BE2C (cell line): ENCODE results near the gene SEC14L5.
A peak's percentile ranks its signal among the peaks of the same experiment; 100 is the strongest.

Experiments used
- DNase-seq: peaks from one replicate; pipeline ENCODE4 v3.0.0-alpha.2; 2020
- H3K27me3 ChIP-seq: fragments of 250-450 bp; sonication (Bioruptor Pico); 2 replicates; pipeline ENCODE4 v1.5.1; 2020; ENCODE audit warnings: mild to moderate bottlenecking
- H3K36me3 ChIP-seq: fragments of 250-450 bp; sonication (Bioruptor Pico); 2 replicates; pipeline ENCODE4 v1.5.1; 2020; ENCODE audit warnings: mild to moderate bottlenecking
- H3K4me1 ChIP-seq: fragments of 250-450 bp; sonication (Bioruptor Pico); 2 replicates; pipeline ENCODE4 v1.5.1; 2020
- H3K4me3 ChIP-seq: 2 replicates; pipeline ENCODE4 v1.5.1; 2011; ENCODE audit warnings: low read depth, low read length
- H3K9me3 ChIP-seq: fragments of 250-450 bp; sonication (Bioruptor Pico); 2 replicates; pipeline ENCODE4 v1.5.1; 2020
- TF ChIP-seq, protein P1 (sequence below): IDR thresholded peaks from 2 replicates; pipeline ENCODE4 v1.5.1; 2012; ENCODE audit warnings: mild to moderate bottlenecking, low read depth, low read length

SEC14L5 gene

DNA sequence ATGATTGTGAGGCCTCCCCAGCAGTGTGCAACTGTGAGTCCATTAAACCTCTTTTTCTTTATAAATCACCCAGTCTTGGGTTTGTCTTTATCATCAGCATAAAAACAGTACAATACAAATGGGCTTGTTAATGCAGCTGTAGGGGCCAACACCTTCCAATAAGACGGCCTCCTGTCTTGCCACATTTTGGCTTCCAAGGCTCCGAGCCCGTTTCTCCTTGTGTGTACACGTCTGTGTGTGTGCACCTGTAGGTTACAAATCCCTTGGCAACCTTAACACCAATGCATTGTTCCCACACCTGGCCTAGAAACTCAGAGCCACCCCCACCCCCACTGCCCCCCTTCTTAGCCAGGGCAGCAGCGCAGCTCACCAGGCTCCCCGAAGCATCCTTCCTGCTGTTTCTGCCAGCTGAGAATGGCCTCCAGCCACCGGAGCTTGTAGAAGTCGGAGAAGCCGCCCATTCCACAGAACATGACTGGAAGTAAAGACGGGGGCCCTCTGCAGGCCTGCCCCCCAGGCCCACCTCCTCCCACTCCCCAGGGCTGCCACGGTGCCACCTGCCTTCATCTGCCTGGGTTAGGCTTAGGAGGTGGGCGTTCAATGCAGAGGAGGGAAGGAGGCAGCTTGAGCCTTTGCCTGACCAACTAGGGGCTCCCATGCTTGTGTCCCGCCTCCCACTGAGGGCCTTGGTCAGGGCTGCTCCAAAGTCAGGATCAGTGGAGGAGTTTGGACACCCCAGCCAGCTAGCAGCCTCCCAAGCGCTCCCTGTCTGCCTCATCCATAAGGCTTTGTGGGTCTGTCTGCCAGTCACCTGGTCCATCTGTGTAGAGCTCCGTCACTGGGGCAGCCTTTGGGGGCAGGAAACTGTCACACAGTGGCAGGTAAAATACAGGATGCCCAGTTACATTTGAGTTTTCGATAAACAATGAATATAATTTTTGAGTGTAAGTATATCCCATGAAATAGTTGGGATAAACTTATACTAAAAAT lies 97.0 kb downstream of the SEC14L5 start:
- Histone ChIP-seq H3K36me3 (no peaks in the 10 kb centered on the region), H3K4me3 (no peak overlapping the region), H3K27me3 (peaks cover 18% of the 10 kb centered on the region), H3K9me3 (no peaks in the 10 kb centered on the region), H3K4me1 (no peaks in the 10 kb centered on the region)
- DNase-seq, result no peak
- TF ChIP-seq, protein P1, sequence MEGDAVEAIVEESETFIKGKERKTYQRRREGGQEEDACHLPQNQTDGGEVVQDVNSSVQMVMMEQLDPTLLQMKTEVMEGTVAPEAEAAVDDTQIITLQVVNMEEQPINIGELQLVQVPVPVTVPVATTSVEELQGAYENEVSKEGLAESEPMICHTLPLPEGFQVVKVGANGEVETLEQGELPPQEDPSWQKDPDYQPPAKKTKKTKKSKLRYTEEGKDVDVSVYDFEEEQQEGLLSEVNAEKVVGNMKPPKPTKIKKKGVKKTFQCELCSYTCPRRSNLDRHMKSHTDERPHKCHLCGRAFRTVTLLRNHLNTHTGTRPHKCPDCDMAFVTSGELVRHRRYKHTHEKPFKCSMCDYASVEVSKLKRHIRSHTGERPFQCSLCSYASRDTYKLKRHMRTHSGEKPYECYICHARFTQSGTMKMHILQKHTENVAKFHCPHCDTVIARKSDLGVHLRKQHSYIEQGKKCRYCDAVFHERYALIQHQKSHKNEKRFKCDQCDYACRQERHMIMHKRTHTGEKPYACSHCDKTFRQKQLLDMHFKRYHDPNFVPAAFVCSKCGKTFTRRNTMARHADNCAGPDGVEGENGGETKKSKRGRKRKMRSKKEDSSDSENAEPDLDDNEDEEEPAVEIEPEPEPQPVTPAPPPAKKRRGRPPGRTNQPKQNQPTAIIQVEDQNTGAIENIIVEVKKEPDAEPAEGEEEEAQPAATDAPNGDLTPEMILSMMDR, result no peak

DNA sequence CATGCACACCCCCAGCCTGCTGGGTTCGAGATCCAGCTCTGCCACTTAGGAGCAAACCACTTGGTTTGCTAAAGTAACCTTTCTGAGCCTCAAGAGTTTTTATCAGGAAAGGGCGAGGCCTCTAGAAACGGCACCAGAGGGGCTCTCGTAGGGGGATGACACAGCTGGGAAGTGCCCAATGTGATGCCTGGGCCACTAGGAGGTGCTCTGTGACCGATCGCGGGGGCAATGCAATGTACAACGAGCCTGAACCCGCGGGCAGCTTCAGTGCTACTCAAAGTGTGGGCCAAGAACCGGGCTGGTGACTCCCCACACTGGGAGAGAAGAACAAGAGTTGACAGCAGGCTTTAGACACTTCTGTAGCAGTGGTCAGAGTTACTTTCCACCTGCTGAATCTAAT lies 98.2 kb downstream of the SEC14L5 start:
- Histone ChIP-seq H3K9me3 (no peaks in the 10 kb centered on the region), H3K36me3 (no peaks in the 10 kb centered on the region), H3K27me3 (peaks cover 10% of the 10 kb centered on the region), H3K4me1 (no peaks in the 10 kb centered on the region), H3K4me3 (no peak overlapping the region)
- TF ChIP-seq, protein P1, result peak; percentile 71
- peak; percentile 66 for DNase-seq

DNA sequence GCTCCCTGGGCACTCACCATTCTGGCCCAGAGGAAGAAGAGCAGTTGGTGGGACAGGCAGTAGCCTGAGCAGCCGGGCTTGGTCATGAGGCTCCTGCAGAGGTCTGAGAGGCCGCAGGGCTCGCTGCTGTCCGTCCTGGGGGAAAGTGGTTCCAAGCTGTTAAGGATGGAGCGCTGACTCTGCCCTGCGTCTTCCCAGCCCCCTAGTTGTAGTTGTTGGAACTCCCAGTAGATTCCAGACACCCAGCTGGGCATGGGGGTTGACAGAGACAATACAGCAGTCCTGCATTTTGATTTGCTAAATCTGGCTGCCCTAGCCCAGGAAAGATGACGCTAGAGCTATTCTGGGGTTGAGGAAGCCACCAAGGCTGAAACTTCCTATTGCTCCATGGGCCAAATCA lies 100.3 kb downstream of the SEC14L5 start:
- TF ChIP-seq, protein P1, result peak; percentile 54
- no peaks in the 10 kb centered on the region for H3K36me3 ChIP-seq
- peak; percentile 46 for DNase-seq
- H3K9me3 ChIP-seq, result no peaks in the 10 kb centered on the region; the same call in 1 of the 2 replicates
- H3K4me1 ChIP-seq, result no peaks in the 10 kb centered on the region
- H3K27me3 ChIP-seq, result peaks cover 23% of the 10 kb centered on the region
- H3K4me3 ChIP-seq, result no peak overlapping the region

DNA sequence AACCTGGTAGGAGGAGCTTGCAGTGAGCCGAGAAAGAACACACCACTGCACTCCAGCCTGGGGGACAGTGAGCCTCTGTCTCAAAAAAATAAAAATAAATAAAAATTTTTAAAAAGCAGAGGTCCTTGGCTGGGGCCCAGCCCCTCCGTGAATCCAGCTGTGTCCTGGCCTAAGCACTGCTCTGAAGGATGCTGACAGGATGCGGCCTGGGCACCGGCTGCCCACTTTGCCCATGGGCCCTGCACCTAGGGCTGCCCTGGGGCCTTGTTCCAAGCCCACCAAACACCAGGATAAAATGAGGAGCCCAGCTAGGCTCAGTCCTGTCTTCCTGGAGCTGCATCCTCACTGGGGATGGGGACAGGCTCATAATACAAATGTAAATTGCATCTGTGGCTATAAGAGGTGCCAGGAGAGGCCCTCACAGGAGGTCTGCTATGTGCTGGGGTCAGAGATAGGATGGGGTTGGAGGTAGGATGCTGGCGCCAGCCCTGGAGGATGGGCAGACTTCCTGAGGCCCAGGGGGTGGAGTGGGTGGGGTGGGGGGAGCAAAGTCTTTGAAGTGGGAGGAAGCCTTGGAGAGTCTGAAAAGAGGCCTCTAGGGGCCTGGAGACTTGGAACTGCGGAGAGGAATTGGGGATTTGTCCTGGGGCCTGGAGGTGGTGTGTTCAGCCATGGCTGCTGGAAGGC lies 101.4 kb downstream of the SEC14L5 start:
- TF ChIP-seq, protein P1, result no peak
- Histone ChIP-seq H3K9me3 (no peaks in the 10 kb centered on the region; the same call in 1 of the 2 replicates), H3K4me1 (no peaks in the 10 kb centered on the region), H3K36me3 (no peaks in the 10 kb centered on the region), H3K4me3 (no peak overlapping the region), H3K27me3 (peaks cover 29% of the 10 kb centered on the region)
- DNase-seq, result no peak

DNA sequence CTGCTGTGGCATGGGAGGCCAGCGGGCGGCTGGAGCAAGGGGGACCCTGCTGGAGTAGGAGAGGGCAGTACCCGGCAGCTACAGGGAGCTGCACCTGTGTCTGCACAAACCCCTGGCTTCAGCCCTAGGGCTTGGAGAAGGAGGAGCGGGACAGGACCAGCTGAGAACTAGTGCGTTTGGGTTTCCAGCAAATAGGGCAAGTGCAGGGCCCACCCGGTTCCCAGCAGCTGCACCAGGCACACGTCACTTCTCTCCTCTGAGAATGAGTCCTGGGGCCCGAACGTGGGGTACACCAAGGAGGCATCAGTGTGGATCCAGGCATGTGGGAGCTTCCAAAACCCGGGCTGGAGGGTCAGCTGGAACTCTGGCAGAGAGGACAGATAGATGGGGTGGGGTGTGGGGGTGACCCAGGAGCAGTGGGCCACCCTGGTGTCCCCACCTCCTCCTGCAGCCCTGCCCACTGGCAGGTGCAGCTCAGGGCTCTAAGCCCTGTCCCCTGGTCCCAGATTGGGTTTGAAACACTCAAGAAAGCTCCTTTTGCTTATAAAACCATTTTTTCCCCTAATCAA lies 102.0 kb downstream of the SEC14L5 start:
- no peak overlapping the region for H3K4me3 ChIP-seq
- DNase-seq, result no peak
- H3K27me3 ChIP-seq, result peaks cover 35% of the 10 kb centered on the region
- no peaks in the 10 kb centered on the region; the same call in 1 of the 2 replicates for H3K9me3 ChIP-seq
- H3K36me3 ChIP-seq, result no peaks in the 10 kb centered on the region
- H3K4me1 ChIP-seq, result no peaks in the 10 kb centered on the region
- TF ChIP-seq, protein P1, result no peak
